ENCODE data around the gene DIPK1A.

Gene DIPK1A

DNA sequence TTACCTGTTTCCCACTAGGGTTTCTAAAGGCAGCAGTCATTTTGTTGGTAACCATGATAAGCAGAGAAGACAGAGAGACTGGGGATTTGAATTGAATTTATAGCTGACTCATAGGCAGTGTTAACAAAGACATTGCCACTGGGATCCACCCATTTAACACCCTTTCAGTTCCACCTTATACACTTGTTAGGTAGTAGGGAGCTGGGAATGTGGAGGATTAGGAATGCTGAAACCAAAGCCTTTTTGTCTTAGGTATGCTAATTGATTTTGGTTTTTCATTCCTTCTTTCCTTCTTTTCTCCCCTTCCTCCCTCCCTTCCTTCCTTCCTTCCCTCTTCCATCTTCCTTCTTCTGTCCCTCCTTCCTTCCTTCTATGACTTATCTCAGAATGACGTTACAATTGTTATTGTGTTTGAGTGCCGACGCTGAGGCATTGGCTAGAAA, 168.9 kb downstream of the DIPK1A start:
- ChIA-PET CTCF (interaction anchor here (0.9 to 3.1 kb wide), 3 partner anchors 25 to 121 kb away, joined by 3 to 12 read pairs (median 3); no protein-coding TSS in a partner anchor), POLR2A (no interaction called here)

More for the DNA sequence above, 168.9 kb downstream of the DIPK1A start:
- no peak for DNase-seq (ENCODE audit: extremely low spot score)
- TF ChIP-seq CTCF (IDR thresholded peaks at IDR 0.05; ENCODE audit: control extremely low read depth, extremely low read depth, low read depth, missing control alignments): no peak
